GM12878 (cell line): ENCODE results near the gene PAPPA. TPM values are rescaled to one million over a fixed set of nuclear protein-coding genes. Genes with fewer than 3 reads are reported as not detected.

Source experiments
- ATAC-seq: fragments of 200-7000 bp; cut with Tn5 transposase; 3 replicates; pipeline ENCODE4 v1.9.1; 2020; ENCODE audit warnings: mild to moderate bottlenecking, moderate library complexity
- BruUV-seq: library from RNA; stranded (reverse); fragments of 400-500 nt; replicated peaks from 2 replicates; lab custom pipeline; 2021; lab: Mats Ljungman, UMichigan
- CTCF ChIA-PET: fragments of 300-600 bp; sonication (Branson Sonifier 250); formaldehyde crosslinking; extraction: SDS; loops from one replicate; lab custom pipeline; 2021; ENCODE audit warnings: inconsistent platforms; lab: Yijun Ruan, JAX
- POLR2A ChIA-PET: fragments of 350-600 bp; formaldehyde crosslinking; extraction: SDS; loops from one replicate; lab custom pipeline; 2021; ENCODE audit warnings: inconsistent platforms; lab: Charles Lee
- RAD21 ChIA-PET: fragments of 300-600 bp; sonication (Branson Sonifier 250); formaldehyde crosslinking; loops from one replicate; lab custom pipeline; 2023; ENCODE audit warnings: antibody characterized with exemption; ENCODE audit not compliant: unreplicated experiment; lab: Charles Lee
- SMC1A ChIA-PET: fragments of 300-600 bp; sonication (Branson Sonifier 250); formaldehyde crosslinking; loops from one replicate; lab custom pipeline; 2023; ENCODE audit not compliant: unreplicated experiment, uncharacterized antibody; lab: Charles Lee
- DNase-seq: peaks from one replicate; pipeline ENCODE4 v3.0.0-alpha.2; 2011; ENCODE audit warnings: low read depth, low spot score
- FAIRE-seq: peaks from 3 replicates; lab custom pipeline; 2011; peaks lifted over from hg19 to GRCh38; lab: Jason Lieb, UNC
- H2AFZ ChIP-seq: 2 replicates; pipeline ENCODE4 v1.6.0; 2011; ENCODE audit warnings: low read depth, low read length, control low read depth; ENCODE audit not compliant: control insufficient read depth
- H3K27ac ChIP-seq: 2 replicates; pipeline ENCODE4 v1.5.1; 2011; ENCODE audit warnings: control low read depth; ENCODE audit not compliant: control insufficient read depth, insufficient read depth
- H3K27me3 ChIP-seq, 2 experiments: replicated peaks in 1 of 2; 2 replicates each; pipeline versions ENCODE4 v1.6.0 to v1.6.1; 2011; ENCODE audit warnings: low read length in 1 of 2; ENCODE audit not compliant: control insufficient read depth in 2 of 2, insufficient read depth in 2 of 2
- H3K36me3 ChIP-seq, 2 experiments: 2 replicates each; pipeline ENCODE4 v1.5.1; 2011; ENCODE audit warnings: low read length in 1 of 2; ENCODE audit not compliant: control insufficient read depth in 2 of 2, insufficient read depth in 2 of 2
- H3K4me1 ChIP-seq: 2 replicates; pipeline ENCODE4 v1.6.1; 2011; ENCODE audit warnings: mild to moderate bottlenecking, low read length, moderate library complexity, mixed read lengths; ENCODE audit not compliant: control insufficient read depth, insufficient read depth
- H3K4me2 ChIP-seq: 2 replicates; pipeline ENCODE4 v1.6.0; 2011; ENCODE audit warnings: control low read depth; ENCODE audit not compliant: control insufficient read depth, insufficient read depth
- H3K4me3 ChIP-seq: fragments of 200-600 bp; sonication (generic); 2 replicates; pipeline ENCODE4 v1.5.1; 2016
- H3K79me2 ChIP-seq: 2 replicates; pipeline ENCODE4 v1.6.0; 2011; ENCODE audit warnings: low read length; ENCODE audit not compliant: control insufficient read depth, insufficient read depth
- H3K9ac ChIP-seq: 2 replicates; pipeline ENCODE4 v1.8.0; 2011; ENCODE audit warnings: low read length, control low read depth, mixed read lengths; ENCODE audit not compliant: control insufficient read depth, insufficient read depth
- H3K9me3 ChIP-seq: replicated peaks from 3 replicates; pipeline ENCODE4 v1.5.1; 2011; ENCODE audit warnings: mild to moderate bottlenecking, low read length; ENCODE audit not compliant: control insufficient read depth, insufficient read depth
- H4K20me1 ChIP-seq: 2 replicates; pipeline ENCODE4 v1.6.0; 2011; ENCODE audit not compliant: control insufficient read depth, insufficient read depth
- IKZF1 ChIP-seq: fragments of 450-650 bp; conservative IDR thresholded peaks from 2 replicates; pipeline ENCODE4 v1.6.1; 2017; ENCODE audit warnings: antibody characterized with exemption, mild to moderate bottlenecking
- MYC ChIP-seq: IDR thresholded peaks from 2 replicates; pipeline ENCODE4 v1.6.1; 2011; ENCODE audit warnings: mild to moderate bottlenecking, low read length, moderate library complexity, inconsistent platforms; ENCODE audit not compliant: insufficient read depth, insufficient replicate concordance, insufficient read length, severe bottlenecking
- NR2C1 ChIP-seq: fragments of 450-650 bp; IDR thresholded peaks from 2 replicates; pipeline ENCODE4 v1.6.1; 2017; ENCODE audit warnings: antibody characterized with exemption, mild to moderate bottlenecking, moderate library complexity
- NR2C2 ChIP-seq: IDR thresholded peaks from 2 replicates; pipeline ENCODE4 v1.6.1; 2011; ENCODE audit warnings: borderline replicate concordance, low read depth; ENCODE audit not compliant: control insufficient read depth, insufficient read length
- PAX8 ChIP-seq: fragments of 450-650 bp; IDR thresholded peaks from 2 replicates; pipeline ENCODE4 v1.6.1; 2017; ENCODE audit warnings: mild to moderate bottlenecking, moderate library complexity
- RAD21 ChIP-seq: IDR thresholded peaks from 2 replicates; pipeline ENCODE4 v1.6.1; 2011; ENCODE audit warnings: mild to moderate bottlenecking, low read depth, low read length, moderate library complexity; ENCODE audit not compliant: insufficient read depth
- RAD51 ChIP-seq: fragments of 450-650 bp; IDR thresholded peaks from 2 replicates; pipeline ENCODE4 v1.6.1; 2016; ENCODE audit warnings: moderate library complexity, mild to moderate bottlenecking, inconsistent platforms
- SREBF1 ChIP-seq: IDR thresholded peaks from 2 replicates; pipeline ENCODE4 v1.6.1; 2012; ENCODE audit warnings: mild to moderate bottlenecking, low read length
- SUPT20H ChIP-seq: IDR thresholded peaks from 2 replicates; pipeline ENCODE4 v1.6.1; 2011; ENCODE audit warnings: low read depth, mild to moderate bottlenecking, low read length, moderate library complexity, borderline replicate concordance; ENCODE audit not compliant: control insufficient read depth
- WGBS: methylation state at CpG from one replicate; pipeline ENCODE4 v1.1.6; 2016; ENCODE audit warnings: low lambda C conversion rate; ENCODE audit not compliant: insufficient replicate concordance, insufficient coverage; ENCODE audit errors: missing lambda C conversion rate; 5-methylcytosine and 5-hydroxymethylcytosine counted together
- in situ Hi-C: fragments of 300-500 bp; cut with MboI; formaldehyde crosslinking; loops from 9 replicates; pipeline ENCODE4 v1.14.3; 2018; ENCODE audit warnings: mixed read lengths
- intact Hi-C: fragments of 100-400 bp; cut with micrococcal nuclease; formaldehyde crosslinking; loops from one replicate; pipeline ENCODE4 v1.14.2; 2022; ENCODE audit not compliant: unreplicated experiment
- polyA plus RNA-seq, 11 experiments: library from polyadenylated mRNA; depleted of rRNA in 4 of 11; unstranded in 6 of 11; stranded (reverse) in 5 of 11; fragments of >200 nt; fragmentation: Nextera tagmentation in 4 of 11; fragmentation: Illumina TruSeq in 1 of 11; extraction: Ambion mirVana in 4 of 11; extraction: Trizol in 1 of 11; gene quantifications; 1 replicate in 1 of 11; 2 replicates in 10 of 11; pipeline versions ENCODE4 v1.2.1 to v1.2.3, GENCODE V29; 2011 to 2016; ENCODE audit warnings: inconsistent platforms in 2 of 11, missing spikeins in 2 of 11, low read depth in 1 of 11
- total RNA-seq, 4 experiments: library from RNA; depleted of rRNA in 3 of 4; stranded (reverse); fragments of >200 nt in 3 of 4; fragmentation: Illumina TruSeq in 1 of 4; extraction: Trizol in 1 of 4; gene quantifications; 2 replicates each; pipeline versions ENCODE4 v1.2.1 to v1.2.3, GENCODE V29; 2013 to 2021
- TF ChIP-seq, protein P1 (sequence below): IDR thresholded peaks from 2 replicates; pipeline ENCODE4 v1.6.1; 2011; ENCODE audit warnings: mild to moderate bottlenecking, low read depth, low read length, moderate library complexity; ENCODE audit not compliant: insufficient replicate concordance
- TF ChIP-seq, protein P2 (sequence below): fragments of 450-650 bp; IDR thresholded peaks from 2 replicates; pipeline ENCODE4 v1.6.1; 2018; ENCODE audit warnings: mild to moderate bottlenecking, low read depth, moderate library complexity; ENCODE audit not compliant: partially characterized antibody
- TF ChIP-seq, protein P3 (sequence below): IDR thresholded peaks from 2 replicates; pipeline ENCODE4 v1.6.1; 2012; ENCODE audit warnings: low read length, inconsistent platforms
- TF ChIP-seq, protein P4 (sequence below): IDR thresholded peaks from 2 replicates; pipeline ENCODE4 v1.6.1; 2012; ENCODE audit warnings: mild to moderate bottlenecking, low read depth, low read length

PAPPA gene
- total and polyA plus RNA-seq, 10 of the 15 experiments (the other 5 are each of a cell fraction or from before 2014, with no cell fraction given), result under 0.01 to 0.19 (median 0.02) TPM; not detected in 4

DNA sequence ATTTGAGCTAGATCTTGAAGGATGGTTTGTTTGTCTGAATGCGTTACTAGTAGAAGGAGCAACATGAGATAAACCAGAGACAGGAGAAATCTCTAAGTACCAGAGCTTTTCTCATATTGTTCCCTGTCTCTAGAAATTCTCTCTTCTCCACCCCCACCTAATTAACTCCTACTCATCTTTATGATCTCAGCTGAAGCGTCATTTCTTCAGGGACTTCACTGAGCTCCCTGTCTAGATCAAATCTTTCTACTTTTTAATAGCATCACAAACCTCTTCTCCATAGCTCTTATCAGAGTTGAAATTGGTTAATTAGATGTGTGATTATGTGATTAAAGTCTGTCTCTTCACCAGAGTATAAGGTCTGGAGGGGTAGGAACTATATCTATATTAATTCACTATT, 226.2 kb downstream of the PAPPA start:
- FAIRE-seq, result no peak
- SMC1A ChIA-PET, result interaction anchor here (1.3 kb wide), 1 partner anchor 71 kb away, joined by 3 read pairs; no protein-coding TSS in a partner anchor
- 62% methylated on average over 2 of the region's 2 CpGs for WGBS
- BruUV-seq, result no TSS peak
- ATAC-seq, result no peak
- H3K4me2 ChIP-seq, result no peak overlapping the region
- H3K4me1 ChIP-seq, result no peaks in the 10 kb centered on the region
- in situ Hi-C loops, result no loop called here
- intact Hi-C loops, result loop anchor here (2.0 kb wide), 1 partner anchor 71 kb away; no protein-coding TSS in a partner anchor
- CTCF ChIA-PET, result no interaction called here
- H3K9me3 ChIP-seq, result no peaks in the 10 kb centered on the region
- no peak overlapping the region for H3K27ac ChIP-seq
- no peaks in the 10 kb centered on the region for H3K27me3 ChIP-seq
- H3K9ac ChIP-seq, result no peak overlapping the region
- no peaks in the 10 kb centered on the region for H4K20me1 ChIP-seq
- no peak overlapping the region for H2AFZ ChIP-seq
- no peak for DNase-seq
- POLR2A ChIA-PET, result no interaction called here
- no peaks in the 10 kb centered on the region for H3K79me2 ChIP-seq
- H3K4me3 ChIP-seq, result no peak overlapping the region
- RAD21 ChIA-PET, result interaction anchor here (0.9 kb wide), 1 partner anchor 192 kb away, joined by 3 read pairs; no protein-coding TSS in a partner anchor
- no peaks in the 10 kb centered on the region for H3K36me3 ChIP-seq
- TF ChIP-seq, protein P1, sequence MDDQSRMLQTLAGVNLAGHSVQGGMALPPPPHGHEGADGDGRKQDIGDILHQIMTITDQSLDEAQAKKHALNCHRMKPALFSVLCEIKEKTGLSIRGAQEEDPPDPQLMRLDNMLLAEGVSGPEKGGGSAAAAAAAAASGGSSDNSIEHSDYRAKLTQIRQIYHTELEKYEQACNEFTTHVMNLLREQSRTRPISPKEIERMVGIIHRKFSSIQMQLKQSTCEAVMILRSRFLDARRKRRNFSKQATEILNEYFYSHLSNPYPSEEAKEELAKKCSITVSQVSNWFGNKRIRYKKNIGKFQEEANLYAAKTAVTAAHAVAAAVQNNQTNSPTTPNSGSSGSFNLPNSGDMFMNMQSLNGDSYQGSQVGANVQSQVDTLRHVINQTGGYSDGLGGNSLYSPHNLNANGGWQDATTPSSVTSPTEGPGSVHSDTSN, result no peak
- TF ChIP-seq IKZF1, result no peak
- TF ChIP-seq, protein P2, sequence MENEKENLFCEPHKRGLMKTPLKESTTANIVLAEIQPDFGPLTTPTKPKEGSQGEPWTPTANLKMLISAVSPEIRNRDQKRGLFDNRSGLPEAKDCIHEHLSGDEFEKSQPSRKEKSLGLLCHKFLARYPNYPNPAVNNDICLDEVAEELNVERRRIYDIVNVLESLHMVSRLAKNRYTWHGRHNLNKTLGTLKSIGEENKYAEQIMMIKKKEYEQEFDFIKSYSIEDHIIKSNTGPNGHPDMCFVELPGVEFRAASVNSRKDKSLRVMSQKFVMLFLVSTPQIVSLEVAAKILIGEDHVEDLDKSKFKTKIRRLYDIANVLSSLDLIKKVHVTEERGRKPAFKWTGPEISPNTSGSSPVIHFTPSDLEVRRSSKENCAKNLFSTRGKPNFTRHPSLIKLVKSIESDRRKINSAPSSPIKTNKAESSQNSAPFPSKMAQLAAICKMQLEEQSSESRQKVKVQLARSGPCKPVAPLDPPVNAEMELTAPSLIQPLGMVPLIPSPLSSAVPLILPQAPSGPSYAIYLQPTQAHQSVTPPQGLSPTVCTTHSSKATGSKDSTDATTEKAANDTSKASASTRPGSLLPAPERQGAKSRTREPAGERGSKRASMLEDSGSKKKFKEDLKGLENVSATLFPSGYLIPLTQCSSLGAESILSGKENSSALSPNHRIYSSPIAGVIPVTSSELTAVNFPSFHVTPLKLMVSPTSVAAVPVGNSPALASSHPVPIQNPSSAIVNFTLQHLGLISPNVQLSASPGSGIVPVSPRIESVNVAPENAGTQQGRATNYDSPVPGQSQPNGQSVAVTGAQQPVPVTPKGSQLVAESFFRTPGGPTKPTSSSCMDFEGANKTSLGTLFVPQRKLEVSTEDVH, result no peak
- no peak for TF ChIP-seq PAX8
- TF ChIP-seq, protein P3, sequence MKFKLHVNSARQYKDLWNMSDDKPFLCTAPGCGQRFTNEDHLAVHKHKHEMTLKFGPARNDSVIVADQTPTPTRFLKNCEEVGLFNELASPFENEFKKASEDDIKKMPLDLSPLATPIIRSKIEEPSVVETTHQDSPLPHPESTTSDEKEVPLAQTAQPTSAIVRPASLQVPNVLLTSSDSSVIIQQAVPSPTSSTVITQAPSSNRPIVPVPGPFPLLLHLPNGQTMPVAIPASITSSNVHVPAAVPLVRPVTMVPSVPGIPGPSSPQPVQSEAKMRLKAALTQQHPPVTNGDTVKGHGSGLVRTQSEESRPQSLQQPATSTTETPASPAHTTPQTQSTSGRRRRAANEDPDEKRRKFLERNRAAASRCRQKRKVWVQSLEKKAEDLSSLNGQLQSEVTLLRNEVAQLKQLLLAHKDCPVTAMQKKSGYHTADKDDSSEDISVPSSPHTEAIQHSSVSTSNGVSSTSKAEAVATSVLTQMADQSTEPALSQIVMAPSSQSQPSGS, result no peak
- TF ChIP-seq NR2C1, result no peak
- no peak for TF ChIP-seq SREBF1
- no peak for TF ChIP-seq MYC
- no peak for TF ChIP-seq NR2C2
- no peak for TF ChIP-seq SUPT20H
- no peak for TF ChIP-seq RAD51
- TF ChIP-seq, protein P4, sequence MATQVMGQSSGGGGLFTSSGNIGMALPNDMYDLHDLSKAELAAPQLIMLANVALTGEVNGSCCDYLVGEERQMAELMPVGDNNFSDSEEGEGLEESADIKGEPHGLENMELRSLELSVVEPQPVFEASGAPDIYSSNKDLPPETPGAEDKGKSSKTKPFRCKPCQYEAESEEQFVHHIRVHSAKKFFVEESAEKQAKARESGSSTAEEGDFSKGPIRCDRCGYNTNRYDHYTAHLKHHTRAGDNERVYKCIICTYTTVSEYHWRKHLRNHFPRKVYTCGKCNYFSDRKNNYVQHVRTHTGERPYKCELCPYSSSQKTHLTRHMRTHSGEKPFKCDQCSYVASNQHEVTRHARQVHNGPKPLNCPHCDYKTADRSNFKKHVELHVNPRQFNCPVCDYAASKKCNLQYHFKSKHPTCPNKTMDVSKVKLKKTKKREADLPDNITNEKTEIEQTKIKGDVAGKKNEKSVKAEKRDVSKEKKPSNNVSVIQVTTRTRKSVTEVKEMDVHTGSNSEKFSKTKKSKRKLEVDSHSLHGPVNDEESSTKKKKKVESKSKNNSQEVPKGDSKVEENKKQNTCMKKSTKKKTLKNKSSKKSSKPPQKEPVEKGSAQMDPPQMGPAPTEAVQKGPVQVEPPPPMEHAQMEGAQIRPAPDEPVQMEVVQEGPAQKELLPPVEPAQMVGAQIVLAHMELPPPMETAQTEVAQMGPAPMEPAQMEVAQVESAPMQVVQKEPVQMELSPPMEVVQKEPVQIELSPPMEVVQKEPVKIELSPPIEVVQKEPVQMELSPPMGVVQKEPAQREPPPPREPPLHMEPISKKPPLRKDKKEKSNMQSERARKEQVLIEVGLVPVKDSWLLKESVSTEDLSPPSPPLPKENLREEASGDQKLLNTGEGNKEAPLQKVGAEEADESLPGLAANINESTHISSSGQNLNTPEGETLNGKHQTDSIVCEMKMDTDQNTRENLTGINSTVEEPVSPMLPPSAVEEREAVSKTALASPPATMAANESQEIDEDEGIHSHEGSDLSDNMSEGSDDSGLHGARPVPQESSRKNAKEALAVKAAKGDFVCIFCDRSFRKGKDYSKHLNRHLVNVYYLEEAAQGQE, result no peak
- no peak for TF ChIP-seq RAD21
